Testis (tissue), 2 donors: Measurements from ENCODE around the gene GRIK4.

Experiments
- POLR2A ChIP-seq: fragments of 450-650 bp; IDR thresholded peaks from one replicate; pipeline ENCODE4 v1.6.1; 2017; ENCODE audit warnings: antibody characterized with exemption, mild to moderate bottlenecking, moderate library complexity
- TF ChIP-seq, protein P1 (sequence below), 3 experiments: fragments of 450-650 bp in 2 of 3; fragments of 200-600 bp in 1 of 3; sonication (generic) in 1 of 3; IDR thresholded peaks; one replicate each; pipeline ENCODE4 v1.5.1; 2016 to 2019; ENCODE audit warnings: antibody characterized with exemption in 3 of 3, mild to moderate bottlenecking in 2 of 3, moderate library complexity in 1 of 3

DNA sequence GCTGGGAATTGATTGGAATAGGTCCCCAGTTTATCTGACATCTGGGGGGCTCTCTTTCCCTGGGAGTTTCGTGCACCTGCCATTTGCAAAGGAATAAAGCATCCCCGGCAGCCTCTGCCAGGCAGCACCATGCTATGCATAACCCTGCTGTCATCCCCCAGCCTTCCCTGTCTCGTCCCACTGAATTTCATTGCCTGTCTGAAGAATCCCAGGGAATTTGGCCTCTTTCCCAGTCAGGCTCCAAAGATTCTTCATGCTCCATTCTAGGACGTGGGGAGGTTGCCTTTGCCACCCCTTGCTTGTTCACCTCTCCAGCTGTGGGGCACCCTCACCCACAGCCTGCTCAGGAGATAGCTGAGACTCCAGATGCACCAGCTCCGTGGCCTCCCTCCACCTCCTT lies 317.3 kb downstream of the GRIK4 start:
- TF ChIP-seq, protein P1, sequence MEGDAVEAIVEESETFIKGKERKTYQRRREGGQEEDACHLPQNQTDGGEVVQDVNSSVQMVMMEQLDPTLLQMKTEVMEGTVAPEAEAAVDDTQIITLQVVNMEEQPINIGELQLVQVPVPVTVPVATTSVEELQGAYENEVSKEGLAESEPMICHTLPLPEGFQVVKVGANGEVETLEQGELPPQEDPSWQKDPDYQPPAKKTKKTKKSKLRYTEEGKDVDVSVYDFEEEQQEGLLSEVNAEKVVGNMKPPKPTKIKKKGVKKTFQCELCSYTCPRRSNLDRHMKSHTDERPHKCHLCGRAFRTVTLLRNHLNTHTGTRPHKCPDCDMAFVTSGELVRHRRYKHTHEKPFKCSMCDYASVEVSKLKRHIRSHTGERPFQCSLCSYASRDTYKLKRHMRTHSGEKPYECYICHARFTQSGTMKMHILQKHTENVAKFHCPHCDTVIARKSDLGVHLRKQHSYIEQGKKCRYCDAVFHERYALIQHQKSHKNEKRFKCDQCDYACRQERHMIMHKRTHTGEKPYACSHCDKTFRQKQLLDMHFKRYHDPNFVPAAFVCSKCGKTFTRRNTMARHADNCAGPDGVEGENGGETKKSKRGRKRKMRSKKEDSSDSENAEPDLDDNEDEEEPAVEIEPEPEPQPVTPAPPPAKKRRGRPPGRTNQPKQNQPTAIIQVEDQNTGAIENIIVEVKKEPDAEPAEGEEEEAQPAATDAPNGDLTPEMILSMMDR (IDR thresholded peaks at IDR 0.05), result no peak
- TF ChIP-seq POLR2A, result no peak
